GM12878 (cell line): ENCODE data around the gene HS6ST3.

ENCODE experiments used
- ZSCAN29 ChIP-seq: fragments of 450-650 bp; IDR thresholded peaks from 2 replicates; pipeline ENCODE4 v1.6.1; 2017; ENCODE audit warnings: mild to moderate bottlenecking, moderate library complexity
- TF ChIP-seq, protein P1 (sequence below): IDR thresholded peaks from 2 replicates; pipeline ENCODE4 v1.6.1; 2011; ENCODE audit warnings: low read depth, low read length, improper control_type of control experiment, borderline replicate concordance
- TF ChIP-seq, protein P2 (sequence below): fragments of 450-650 bp; IDR thresholded peaks from 2 replicates; pipeline ENCODE4 v1.6.1; 2017; ENCODE audit warnings: antibody characterized with exemption, mild to moderate bottlenecking, moderate library complexity
- TF ChIP-seq, protein P3 (sequence below), 3 experiments: IDR thresholded peaks in 2 of 3; conservative IDR thresholded peaks in 1 of 3; 2 replicates each; pipeline ENCODE4 v1.5.1; 2011; ENCODE audit warnings: low read depth in 3 of 3, low read length in 3 of 3, mild to moderate bottlenecking in 3 of 3, control low read depth in 2 of 3, moderate library complexity in 2 of 3, inconsistent platforms in 1 of 3, mixed read lengths in 1 of 3; ENCODE audit not compliant: control insufficient read depth in 2 of 3, insufficient read depth in 1 of 3; ENCODE audit errors: extremely low read depth in 1 of 3

DNA sequence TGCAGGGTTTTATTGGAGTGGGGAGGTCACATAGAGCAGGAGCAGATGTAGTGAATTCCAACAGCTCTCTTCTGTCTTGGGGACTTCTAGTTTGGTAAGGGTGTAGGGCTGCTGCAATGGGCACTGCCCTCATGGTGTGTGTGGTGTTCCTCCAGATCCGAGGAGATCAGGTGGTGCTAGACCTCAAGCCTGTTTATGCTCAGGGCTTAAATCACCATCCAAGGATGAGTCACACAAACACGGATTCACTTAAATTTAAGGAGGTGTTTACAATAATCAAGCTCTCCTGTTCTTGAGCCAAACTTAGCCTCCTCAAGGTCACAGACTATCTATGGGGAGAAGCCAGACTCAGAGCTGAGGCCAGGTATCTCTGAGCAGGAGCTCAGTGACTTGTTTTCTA lies 23.0 kb downstream of the HS6ST3 start:
- no peak for TF ChIP-seq ZSCAN29
- TF ChIP-seq, protein P1, sequence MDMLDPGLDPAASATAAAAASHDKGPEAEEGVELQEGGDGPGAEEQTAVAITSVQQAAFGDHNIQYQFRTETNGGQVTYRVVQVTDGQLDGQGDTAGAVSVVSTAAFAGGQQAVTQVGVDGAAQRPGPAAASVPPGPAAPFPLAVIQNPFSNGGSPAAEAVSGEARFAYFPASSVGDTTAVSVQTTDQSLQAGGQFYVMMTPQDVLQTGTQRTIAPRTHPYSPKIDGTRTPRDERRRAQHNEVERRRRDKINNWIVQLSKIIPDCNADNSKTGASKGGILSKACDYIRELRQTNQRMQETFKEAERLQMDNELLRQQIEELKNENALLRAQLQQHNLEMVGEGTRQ: no peak
- TF ChIP-seq, protein P2, sequence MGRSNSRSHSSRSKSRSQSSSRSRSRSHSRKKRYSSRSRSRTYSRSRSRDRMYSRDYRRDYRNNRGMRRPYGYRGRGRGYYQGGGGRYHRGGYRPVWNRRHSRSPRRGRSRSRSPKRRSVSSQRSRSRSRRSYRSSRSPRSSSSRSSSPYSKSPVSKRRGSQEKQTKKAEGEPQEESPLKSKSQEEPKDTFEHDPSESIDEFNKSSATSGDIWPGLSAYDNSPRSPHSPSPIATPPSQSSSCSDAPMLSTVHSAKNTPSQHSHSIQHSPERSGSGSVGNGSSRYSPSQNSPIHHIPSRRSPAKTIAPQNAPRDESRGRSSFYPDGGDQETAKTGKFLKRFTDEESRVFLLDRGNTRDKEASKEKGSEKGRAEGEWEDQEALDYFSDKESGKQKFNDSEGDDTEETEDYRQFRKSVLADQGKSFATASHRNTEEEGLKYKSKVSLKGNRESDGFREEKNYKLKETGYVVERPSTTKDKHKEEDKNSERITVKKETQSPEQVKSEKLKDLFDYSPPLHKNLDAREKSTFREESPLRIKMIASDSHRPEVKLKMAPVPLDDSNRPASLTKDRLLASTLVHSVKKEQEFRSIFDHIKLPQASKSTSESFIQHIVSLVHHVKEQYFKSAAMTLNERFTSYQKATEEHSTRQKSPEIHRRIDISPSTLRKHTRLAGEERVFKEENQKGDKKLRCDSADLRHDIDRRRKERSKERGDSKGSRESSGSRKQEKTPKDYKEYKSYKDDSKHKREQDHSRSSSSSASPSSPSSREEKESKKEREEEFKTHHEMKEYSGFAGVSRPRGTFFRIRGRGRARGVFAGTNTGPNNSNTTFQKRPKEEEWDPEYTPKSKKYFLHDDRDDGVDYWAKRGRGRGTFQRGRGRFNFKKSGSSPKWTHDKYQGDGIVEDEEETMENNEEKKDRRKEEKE: no peak
- TF ChIP-seq, protein P3, sequence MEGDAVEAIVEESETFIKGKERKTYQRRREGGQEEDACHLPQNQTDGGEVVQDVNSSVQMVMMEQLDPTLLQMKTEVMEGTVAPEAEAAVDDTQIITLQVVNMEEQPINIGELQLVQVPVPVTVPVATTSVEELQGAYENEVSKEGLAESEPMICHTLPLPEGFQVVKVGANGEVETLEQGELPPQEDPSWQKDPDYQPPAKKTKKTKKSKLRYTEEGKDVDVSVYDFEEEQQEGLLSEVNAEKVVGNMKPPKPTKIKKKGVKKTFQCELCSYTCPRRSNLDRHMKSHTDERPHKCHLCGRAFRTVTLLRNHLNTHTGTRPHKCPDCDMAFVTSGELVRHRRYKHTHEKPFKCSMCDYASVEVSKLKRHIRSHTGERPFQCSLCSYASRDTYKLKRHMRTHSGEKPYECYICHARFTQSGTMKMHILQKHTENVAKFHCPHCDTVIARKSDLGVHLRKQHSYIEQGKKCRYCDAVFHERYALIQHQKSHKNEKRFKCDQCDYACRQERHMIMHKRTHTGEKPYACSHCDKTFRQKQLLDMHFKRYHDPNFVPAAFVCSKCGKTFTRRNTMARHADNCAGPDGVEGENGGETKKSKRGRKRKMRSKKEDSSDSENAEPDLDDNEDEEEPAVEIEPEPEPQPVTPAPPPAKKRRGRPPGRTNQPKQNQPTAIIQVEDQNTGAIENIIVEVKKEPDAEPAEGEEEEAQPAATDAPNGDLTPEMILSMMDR (IDR thresholded peaks at IDR 0.05 in 2 of 3, conservative IDR thresholded peaks at IDR 0.05 in 1 of 3; ENCODE audit: control insufficient read depth in 2 of 3, extremely low read depth in 1 of 3, insufficient read depth in 1 of 3, low read depth in 3 of 3, low read length in 3 of 3): no peak
